Type B pancreatic cell (in vitro differentiated cells): ENCODE results near the gene EGFL7. TPM values are rescaled to one million over a fixed set of nuclear protein-coding genes. Genes with fewer than 3 reads are reported as not detected.

ENCODE experiments used
- DNase-seq: peaks from one replicate; pipeline ENCODE4 v3.0.0; 2021; ENCODE audit warnings: mixed read lengths; ENCODE audit not compliant: unreplicated experiment; ENCODE audit errors: extremely low spot score
- H3K27ac Mint-ChIP-seq: 2 replicates; pipeline ENCODE4 v1.8.0; 2021; ENCODE audit warnings: mild to moderate bottlenecking, mixed read lengths
- H3K27me3 Mint-ChIP-seq: 2 replicates; pipeline ENCODE4 v1.8.0; 2021; ENCODE audit warnings: mixed read lengths
- H3K36me3 Mint-ChIP-seq: 2 replicates; pipeline ENCODE4 v1.8.0; 2021; ENCODE audit warnings: mixed read lengths
- H3K4me1 Mint-ChIP-seq: one replicate; pipeline ENCODE4 v1.8.0; 2021; ENCODE audit warnings: mixed read lengths; ENCODE audit not compliant: unreplicated experiment
- H3K4me3 Mint-ChIP-seq: 2 replicates; pipeline ENCODE4 v1.8.0; 2021; ENCODE audit warnings: mild to moderate bottlenecking, mixed read lengths
- H3K9me3 Mint-ChIP-seq: 2 replicates; pipeline ENCODE4 v1.8.0; 2021; ENCODE audit warnings: mixed read lengths
- CTCF ChIP-seq: fragments of 200-600 bp; sonication (generic); conservative IDR thresholded peaks from 2 replicates; pipeline ENCODE4 v1.5.0; 2021; ENCODE audit warnings: antibody characterized with exemption, mild to moderate bottlenecking
- total RNA-seq: library from RNA; stranded (reverse); gene quantifications from 2 replicates; pipeline ENCODE4 v1.2.1, GENCODE V29; 2021; ENCODE audit warnings: low replicate concordance

Gene EGFL7
- total RNA-seq, 1 donor from 2014 or later: 20.7 TPM

- peaks cover 7% of the 10 kb centered on the region for H3K27me3 Mint-ChIP-seq
- no peak for TF ChIP-seq CTCF
- H3K9me3 Mint-ChIP-seq: no peaks in the 10 kb centered on the region
- H3K4me1 Mint-ChIP-seq: peaks cover 7% of the 10 kb centered on the region
- DNase-seq: no peak
- H3K4me3 Mint-ChIP-seq: no peak overlapping the region
- H3K36me3 Mint-ChIP-seq: no peaks in the 10 kb centered on the region
- H3K27ac Mint-ChIP-seq: no peak overlapping the region
Observed at GRCh38 chr9:136643596-136644342, 18.9 kb upstream of the EGFL7 start.

- no peak overlapping the region for H3K27ac Mint-ChIP-seq
- H3K27me3 Mint-ChIP-seq: peaks cover 7% of the 10 kb centered on the region
- peaks cover 10% of the 10 kb centered on the region for H3K4me1 Mint-ChIP-seq
- no peak for TF ChIP-seq CTCF
- no peak for DNase-seq
- H3K9me3 Mint-ChIP-seq: no peaks in the 10 kb centered on the region
- H3K36me3 Mint-ChIP-seq: no peaks in the 10 kb centered on the region
- no peak overlapping the region for H3K4me3 Mint-ChIP-seq
Observed at GRCh38 chr9:136644343-136644592, 18.4 kb upstream of the EGFL7 start.

GRCh38 chr9:136644593-136645351 lies 17.9 kb upstream of the EGFL7 start:
- Mint-ChIP-seq H3K27me3 (peaks cover 7% of the 10 kb centered on the region), H3K27ac (no peak overlapping the region), H3K4me3 (no peak overlapping the region), H3K9me3 (no peaks in the 10 kb centered on the region), H3K4me1 (peaks cover 10% of the 10 kb centered on the region), H3K36me3 (no peaks in the 10 kb centered on the region)
- peak; percentile 87 for TF ChIP-seq CTCF
- no peak for DNase-seq

- Mint-ChIP-seq H3K4me3 (no peak overlapping the region), H3K9me3 (no peaks in the 10 kb centered on the region), H3K27me3 (peaks cover 7% of the 10 kb centered on the region), H3K36me3 (no peaks in the 10 kb centered on the region), H3K27ac (no peak overlapping the region), H3K4me1 (peaks cover 10% of the 10 kb centered on the region)
- no peak for DNase-seq
- TF ChIP-seq CTCF: no peak
Observed at GRCh38 chr9:136645352-136645902, 17.3 kb upstream of the EGFL7 start.

GRCh38 chr9:136645903-136646754 lies 16.6 kb upstream of the EGFL7 start:
- H3K27me3 Mint-ChIP-seq: peaks cover 7% of the 10 kb centered on the region
- no peaks in the 10 kb centered on the region for H3K36me3 Mint-ChIP-seq
- TF ChIP-seq CTCF: peak; percentile 63
- no peaks in the 10 kb centered on the region for H3K9me3 Mint-ChIP-seq
- no peak for DNase-seq
- H3K4me1 Mint-ChIP-seq: peaks cover 10% of the 10 kb centered on the region
- H3K27ac Mint-ChIP-seq: no peak overlapping the region
- no peak overlapping the region for H3K4me3 Mint-ChIP-seq
